ENCODE results near the gene KCNJ6. TPM values are rescaled to one million over a fixed set of nuclear protein-coding genes. Genes with fewer than 3 reads are reported as not detected.

Gene KCNJ6
- total and polyA plus RNA-seq, 2 of the 8 experiments (the other 6 are each of a cell fraction or from before 2014, with no cell fraction given): 0.51 to 1.2 TPM

DNA sequence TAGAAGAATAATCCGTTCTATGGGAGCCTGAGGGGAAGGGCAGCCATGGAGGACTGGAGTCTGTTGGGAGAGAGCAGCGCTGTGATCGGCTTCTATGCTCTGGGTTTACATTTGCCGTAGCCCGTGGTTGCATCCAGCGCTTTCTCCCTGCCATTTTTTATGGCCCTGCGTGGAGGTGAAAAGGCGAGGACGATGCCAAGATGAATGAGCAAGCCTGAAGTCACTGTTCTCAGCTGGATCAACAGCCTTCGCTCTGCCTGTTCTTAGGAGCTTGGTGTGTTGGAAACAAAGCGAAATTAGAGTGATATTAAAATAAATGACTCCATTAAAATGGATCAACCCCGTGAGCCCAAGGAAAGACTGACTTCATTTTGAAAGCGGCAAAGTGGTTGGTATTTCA is 120.2 kb downstream of the KCNJ6 start (continued):
- TF ChIP-seq, protein P1, sequence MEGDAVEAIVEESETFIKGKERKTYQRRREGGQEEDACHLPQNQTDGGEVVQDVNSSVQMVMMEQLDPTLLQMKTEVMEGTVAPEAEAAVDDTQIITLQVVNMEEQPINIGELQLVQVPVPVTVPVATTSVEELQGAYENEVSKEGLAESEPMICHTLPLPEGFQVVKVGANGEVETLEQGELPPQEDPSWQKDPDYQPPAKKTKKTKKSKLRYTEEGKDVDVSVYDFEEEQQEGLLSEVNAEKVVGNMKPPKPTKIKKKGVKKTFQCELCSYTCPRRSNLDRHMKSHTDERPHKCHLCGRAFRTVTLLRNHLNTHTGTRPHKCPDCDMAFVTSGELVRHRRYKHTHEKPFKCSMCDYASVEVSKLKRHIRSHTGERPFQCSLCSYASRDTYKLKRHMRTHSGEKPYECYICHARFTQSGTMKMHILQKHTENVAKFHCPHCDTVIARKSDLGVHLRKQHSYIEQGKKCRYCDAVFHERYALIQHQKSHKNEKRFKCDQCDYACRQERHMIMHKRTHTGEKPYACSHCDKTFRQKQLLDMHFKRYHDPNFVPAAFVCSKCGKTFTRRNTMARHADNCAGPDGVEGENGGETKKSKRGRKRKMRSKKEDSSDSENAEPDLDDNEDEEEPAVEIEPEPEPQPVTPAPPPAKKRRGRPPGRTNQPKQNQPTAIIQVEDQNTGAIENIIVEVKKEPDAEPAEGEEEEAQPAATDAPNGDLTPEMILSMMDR (IDR thresholded peaks at IDR 0.05; ENCODE audit: control extremely low read depth in 1 of 3, insufficient read depth in 1 of 3, low read depth in 1 of 3, low read length in 3 of 3): no peak
